ENCODE results near the gene ABLIM2. TPM values are rescaled to one million over a fixed set of nuclear protein-coding genes. Genes with fewer than 3 reads are reported as not detected.
A peak's percentile ranks its signal among the peaks of the same experiment; 100 is the strongest.

The ABLIM2 gene
- polyA plus RNA-seq, 2 of the 4 experiments (the other 2 are of a cell fraction), result 0.21 to 0.40 TPM

- Histone ChIP-seq H3K4me1 (peaks cover 53% of the 10 kb centered on the region), H3K9me3 (no peaks in the 10 kb centered on the region), H3K4me3 (no peak overlapping the region), H3K27ac (peak overlapping the region; percentile 30 to 84; a peak in 5 of 6 replicates), H3K4me2 (peak overlapping the region; percentile 80; the same call in 1 of the 3 replicates)
- TF ChIP-seq CTCF (IDR thresholded peaks at IDR 0.05), result no peak
- no peak for TF ChIP-seq PHF8 (IDR thresholded peaks at IDR 0.05; ENCODE audit: borderline replicate concordance, low read depth)
- DNase-seq (ENCODE audit: low read depth in 1 of 2, low spot score in 1 of 2), result no peak
- WGBS (ENCODE audit: missing lambda C conversion rate), result 80% methylated on average over 7 of the region's 7 CpGs
- FAIRE-seq, result no peak
- ChIA-PET POLR2A (interaction anchor here (1.5 to 2.2 kb wide), 2 partner anchors 9 to 10 kb away, joined by 3 to 4 read pairs; no protein-coding TSS in a partner anchor), CTCF (interaction anchor here (0.6 to 3.0 kb wide), 10 partner anchors 9 to 127 kb away, joined by 3 to 13 read pairs (median 8); partner anchors contain the start of gene AFAP1)
- peak in 1 of 2 experiments; percentile 11; a peak in 1 of 6 replicates for ATAC-seq
Observed at GRCh38 chr4:7928711-7929110, 229.9 kb downstream of the ABLIM2 start.

GRCh38 chr4:7926822-7927221 lies 231.8 kb downstream of the ABLIM2 start:
- FAIRE-seq, result no peak
- ATAC-seq, result no peak
- CTCF ChIA-PET, result interaction anchor here (0.6 to 3.0 kb wide), 6 partner anchors 8 to 123 kb away, joined by 3 to 8 read pairs (median 4); no protein-coding TSS in a partner anchor
- WGBS (ENCODE audit: missing lambda C conversion rate), result 88% methylated on average over 7 of the region's 7 CpGs
- peak overlapping the region in 1 of 2 experiments; percentile 64; a peak in 4 of 6 replicates for H3K27ac ChIP-seq
- H3K9me3 ChIP-seq, result no peaks in the 10 kb centered on the region
- H3K4me1 ChIP-seq, result peaks cover 58% of the 10 kb centered on the region
- H3K4me2 ChIP-seq, result no peak overlapping the region
- POLR2A ChIA-PET, result no interaction called here
- DNase-seq (ENCODE audit: low read depth in 1 of 2, low spot score in 1 of 2), result no peak
- TF ChIP-seq MAFK (IDR thresholded peaks at IDR 0.05; ENCODE audit: partially characterized antibody), result peak; percentile 90
- TF ChIP-seq PBX3 (IDR thresholded peaks at IDR 0.05), result no peak
- no peak overlapping the region for H3K4me3 ChIP-seq

DNA sequence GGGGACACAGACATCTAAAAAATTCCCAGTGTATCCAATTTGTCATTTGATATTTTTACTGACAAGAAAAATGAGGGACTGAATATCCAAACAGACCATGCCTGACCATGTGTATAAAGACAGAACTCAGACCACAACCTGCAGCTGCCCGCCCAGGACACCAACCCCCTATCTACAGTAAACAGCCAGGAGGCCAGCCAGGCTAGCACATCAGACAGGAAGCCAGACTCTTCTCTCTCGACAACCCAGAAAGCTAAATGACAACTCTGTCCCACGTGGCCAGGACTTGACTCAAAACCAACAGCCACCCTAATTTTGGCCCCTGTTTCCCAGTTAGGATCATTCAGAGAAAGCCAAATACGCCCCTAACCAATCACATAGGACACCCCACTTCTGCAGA lies 234.0 kb downstream of the ABLIM2 start:
- POLR2A ChIA-PET, result no interaction called here
- ATAC-seq, result peak in 1 of 2 experiments; percentile 32; a peak in 2 of 6 replicates

More for the DNA sequence above, 234.0 kb downstream of the ABLIM2 start:
- no peaks in the 10 kb centered on the region for H3K9me3 ChIP-seq
- H3K4me1 ChIP-seq, result peaks cover 41% of the 10 kb centered on the region
- CTCF ChIA-PET, result interaction anchor here (1.1 to 1.6 kb wide), 3 partner anchors 10 to 80 kb away, joined by 3 to 4 read pairs (median 3); no protein-coding TSS in a partner anchor
- H3K4me3 ChIP-seq, result no peak overlapping the region
- peak overlapping the region in 1 of 2 experiments; percentile 49; a peak in 2 of 6 replicates for H3K27ac ChIP-seq
- no peak for FAIRE-seq
- peak overlapping the region; percentile 53; the same call in 2 of the 3 replicates for H3K4me2 ChIP-seq
- TF ChIP-seq, protein P1, sequence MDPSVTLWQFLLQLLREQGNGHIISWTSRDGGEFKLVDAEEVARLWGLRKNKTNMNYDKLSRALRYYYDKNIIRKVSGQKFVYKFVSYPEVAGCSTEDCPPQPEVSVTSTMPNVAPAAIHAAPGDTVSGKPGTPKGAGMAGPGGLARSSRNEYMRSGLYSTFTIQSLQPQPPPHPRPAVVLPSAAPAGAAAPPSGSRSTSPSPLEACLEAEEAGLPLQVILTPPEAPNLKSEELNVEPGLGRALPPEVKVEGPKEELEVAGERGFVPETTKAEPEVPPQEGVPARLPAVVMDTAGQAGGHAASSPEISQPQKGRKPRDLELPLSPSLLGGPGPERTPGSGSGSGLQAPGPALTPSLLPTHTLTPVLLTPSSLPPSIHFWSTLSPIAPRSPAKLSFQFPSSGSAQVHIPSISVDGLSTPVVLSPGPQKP (IDR thresholded peaks at IDR 0.05; ENCODE audit: low read depth, low read length), result no peak
- TF ChIP-seq CEBPB (IDR thresholded peaks at IDR 0.05) (no peak), PBX3 (IDR thresholded peaks at IDR 0.05) (no peak), CBX2 (IDR thresholded peaks at IDR 0.05; ENCODE audit: borderline replicate concordance, low read depth) (no peak), FOSL2 (IDR thresholded peaks at IDR 0.05) (no peak), FOSL2 (CRISPR knock-in tag; IDR thresholded peaks at IDR 0.05) (no peak), MAX (IDR thresholded peaks at IDR 0.05) (no peak), HOXB13 (CRISPR knock-in tag; IDR thresholded peaks at IDR 0.05; ENCODE audit: low read depth) (no peak), MAZ (IDR thresholded peaks at IDR 0.05; ENCODE audit: borderline replicate concordance, low read depth, low read length) (no peak), ZSCAN20 (CRISPR knock-in tag; IDR thresholded peaks at IDR 0.05) (no peak), ESRRA (IDR thresholded peaks at IDR 0.05; ENCODE audit: borderline replicate concordance, low read length) (no peak), CHD2 (IDR thresholded peaks at IDR 0.05; ENCODE audit: low read length, partially characterized antibody) (no peak), NPAS2 (CRISPR knock-in tag; IDR thresholded peaks at IDR 0.05; ENCODE audit: borderline replicate concordance) (no peak), POLR2A (IDR thresholded peaks at IDR 0.05; ENCODE audit: low read length) (no peak)
- TF ChIP-seq, protein P2, sequence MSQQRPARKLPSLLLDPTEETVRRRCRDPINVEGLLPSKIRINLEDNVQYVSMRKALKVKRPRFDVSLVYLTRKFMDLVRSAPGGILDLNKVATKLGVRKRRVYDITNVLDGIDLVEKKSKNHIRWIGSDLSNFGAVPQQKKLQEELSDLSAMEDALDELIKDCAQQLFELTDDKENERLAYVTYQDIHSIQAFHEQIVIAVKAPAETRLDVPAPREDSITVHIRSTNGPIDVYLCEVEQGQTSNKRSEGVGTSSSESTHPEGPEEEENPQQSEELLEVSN (IDR thresholded peaks at IDR 0.05; ENCODE audit: borderline replicate concordance, low read depth), result no peak
- DNase-seq (ENCODE audit: low read depth in 1 of 2, low spot score in 1 of 2), result no peak
- WGBS (ENCODE audit: missing lambda C conversion rate), result 77% methylated on average over 4 of the region's 4 CpGs
